Measurements from ENCODE around the gene VPS25.
"Not testable (repeated sequence)": the region's sequence is repeated elsewhere in the genome, so short reads cannot be mapped to it uniquely, and the experiment has no call there.

Gene VPS25

GRCh38 chr17:42773290-42774035 lies at the start of gene VPS25:
TSS of gene VPS25 (plus strand) at chr17:42773449. CDS start at chr17:42773476, 27 bp downstream.
- peak within 1 kb of the TSS; percentile 100 for H3K4me3 Mint-ChIP-seq
- H3K4me1 Mint-ChIP-seq = peaks cover 27% of the 10 kb centered on the region
- H3K36me3 Mint-ChIP-seq = peaks cover 47% of the 10 kb centered on the region
- no peaks in the 10 kb centered on the region for H3K9me3 Mint-ChIP-seq
- DNase-seq (ENCODE audit: low spot score in 2 of 2) = peak; percentile 62 to 86
- peak; percentile 95 for ATAC-seq
- H3K27ac Mint-ChIP-seq = peak within 1 kb of the TSS; percentile 99

- H3K36me3 Mint-ChIP-seq = peaks cover 99% of the 10 kb centered on the region
Measured at GRCh38 chr17:42723636-42724035, 49.6 kb upstream of the VPS25 start.

GRCh38 chr17:42725143-42725542 lies 48.1 kb upstream of the VPS25 start:
- ATAC-seq (no peak), DNase-seq (ENCODE audit: low spot score in 2 of 2) (no peak)
- Mint-ChIP-seq H3K27ac (no peak overlapping the region), H3K4me1 (no peaks in the 10 kb centered on the region), H3K4me3 (no peak overlapping the region), H3K36me3 (peaks cover 100% of the 10 kb centered on the region), H3K9me3 (no peaks in the 10 kb centered on the region)

More at GRCh38 chr17:42723636-42724035, 49.6 kb upstream of the VPS25 start:
- DNase-seq (ENCODE audit: low spot score in 2 of 2) (no peak), ATAC-seq (no peak)
- H3K4me3 Mint-ChIP-seq = no peak overlapping the region
- no peaks in the 10 kb centered on the region for H3K4me1 Mint-ChIP-seq
- no peaks in the 10 kb centered on the region for H3K9me3 Mint-ChIP-seq
- no peak overlapping the region for H3K27ac Mint-ChIP-seq

- H3K27ac Mint-ChIP-seq = no peak overlapping the region
- H3K4me1 Mint-ChIP-seq = peaks cover 8% of the 10 kb centered on the region
- DNase-seq (ENCODE audit: low spot score in 2 of 2) (no peak), ATAC-seq (no peak)
- no peaks in the 10 kb centered on the region for H3K9me3 Mint-ChIP-seq
- H3K36me3 Mint-ChIP-seq = peaks cover 25% of the 10 kb centered on the region
- no peak overlapping the region for H3K4me3 Mint-ChIP-seq
Measured at GRCh38 chr17:42740699-42741098, 32.5 kb upstream of the VPS25 start.

- not testable (repeated sequence) for H3K27ac Mint-ChIP-seq; H3K4me1 Mint-ChIP-seq; ATAC-seq; DNase-seq (ENCODE audit: low spot score in 2 of 2); H3K9me3 Mint-ChIP-seq; H3K4me3 Mint-ChIP-seq
- H3K36me3 Mint-ChIP-seq = peaks cover 18% of the 10 kb centered on the region
Measured at GRCh38 chr17:42742916-42743315, 30.3 kb upstream of the VPS25 start.

GRCh38 chr17:42743595-42744282 lies 29.5 kb upstream of the VPS25 start:
- peaks cover 8% of the 10 kb centered on the region for H3K4me1 Mint-ChIP-seq
- H3K36me3 Mint-ChIP-seq = peaks cover 18% of the 10 kb centered on the region
- peak overlapping the region; percentile 87 for H3K4me3 Mint-ChIP-seq
- H3K27ac Mint-ChIP-seq = peak overlapping the region; percentile 94
- no peak for DNase-seq (ENCODE audit: low spot score in 2 of 2)
- no peaks in the 10 kb centered on the region for H3K9me3 Mint-ChIP-seq
- ATAC-seq = no peak

- H3K36me3 Mint-ChIP-seq = peaks cover 18% of the 10 kb centered on the region
- peak overlapping the region; percentile 87 for H3K4me3 Mint-ChIP-seq
- peaks cover 8% of the 10 kb centered on the region for H3K4me1 Mint-ChIP-seq
- peak overlapping the region; percentile 94 for H3K27ac Mint-ChIP-seq
- no peaks in the 10 kb centered on the region for H3K9me3 Mint-ChIP-seq
- no peak for DNase-seq (ENCODE audit: low spot score in 2 of 2)
- peak; percentile 86 for ATAC-seq
Measured at GRCh38 chr17:42744283-42744805, 28.9 kb upstream of the VPS25 start.

- peak within 1 kb of the TSS; percentile 87 for H3K4me3 Mint-ChIP-seq
- H3K27ac Mint-ChIP-seq = peak within 1 kb of the TSS; percentile 94
- H3K9me3 Mint-ChIP-seq = no peaks in the 10 kb centered on the region
- H3K4me1 Mint-ChIP-seq = peaks cover 8% of the 10 kb centered on the region
- peak; percentile 94 to 96 for DNase-seq (ENCODE audit: low spot score in 2 of 2)
- peak; percentile 95 for ATAC-seq
- H3K36me3 Mint-ChIP-seq = peaks cover 18% of the 10 kb centered on the region
Measured at GRCh38 chr17:42744806-42745617, 28.2 kb upstream of the VPS25 start, which contains the start of gene EZH1. TSS of gene EZH1 (minus strand) at chr17:42745040. CDS start at chr17:42728941, 16,099 bp downstream.

- H3K4me3 Mint-ChIP-seq = no peak overlapping the region
- H3K9me3 Mint-ChIP-seq = no peaks in the 10 kb centered on the region
- peaks cover 8% of the 10 kb centered on the region for H3K4me1 Mint-ChIP-seq
Measured at GRCh38 chr17:42748202-42748907, 24.9 kb upstream of the VPS25 start.

GRCh38 chr17:42748908-42749798 lies 24.1 kb upstream of the VPS25 start:
- Mint-ChIP-seq H3K9me3 (no peaks in the 10 kb centered on the region), H3K27ac (no peak overlapping the region), H3K4me3 (no peak overlapping the region), H3K36me3 (peaks cover 12% of the 10 kb centered on the region), H3K4me1 (peaks cover 2% of the 10 kb centered on the region)
- ATAC-seq (no peak), DNase-seq (ENCODE audit: low spot score in 2 of 2) (no peak)

More at GRCh38 chr17:42748202-42748907, 24.9 kb upstream of the VPS25 start:
- H3K36me3 Mint-ChIP-seq = peaks cover 18% of the 10 kb centered on the region
- no peak overlapping the region for H3K27ac Mint-ChIP-seq
- no peak for ATAC-seq
- no peak for DNase-seq (ENCODE audit: low spot score in 2 of 2)

- DNase-seq (ENCODE audit: low spot score in 2 of 2) = no peak
- Mint-ChIP-seq H3K36me3 (no peaks in the 10 kb centered on the region), H3K4me3 (no peak overlapping the region), H3K9me3 (no peaks in the 10 kb centered on the region), H3K4me1 (no peaks in the 10 kb centered on the region), H3K27ac (no peak overlapping the region)
- ATAC-seq = no peak
Measured at GRCh38 chr17:42750739-42751344, 22.4 kb upstream of the VPS25 start.

GRCh38 chr17:42751628-42752027 lies 21.6 kb upstream of the VPS25 start:
- ATAC-seq (no peak), DNase-seq (ENCODE audit: low spot score in 2 of 2) (no peak)
- no peaks in the 10 kb centered on the region for H3K4me1 Mint-ChIP-seq
- no peak overlapping the region for H3K27ac Mint-ChIP-seq
- H3K9me3 Mint-ChIP-seq = no peaks in the 10 kb centered on the region
- no peak overlapping the region for H3K4me3 Mint-ChIP-seq
- no peaks in the 10 kb centered on the region for H3K36me3 Mint-ChIP-seq

GRCh38 chr17:42754782-42755181 lies 18.5 kb upstream of the VPS25 start:
- peaks cover 5% of the 10 kb centered on the region for H3K4me1 Mint-ChIP-seq
- H3K4me3 Mint-ChIP-seq = no peak overlapping the region
- no peak for ATAC-seq
- no peaks in the 10 kb centered on the region for H3K9me3 Mint-ChIP-seq
- H3K36me3 Mint-ChIP-seq = no peaks in the 10 kb centered on the region
- DNase-seq (ENCODE audit: low spot score in 2 of 2) = no peak
- no peak overlapping the region for H3K27ac Mint-ChIP-seq

Data from stimulated activated effector memory CD8-positive, alpha-beta T cell treated with anti-CD3 and anti-CD28 coated beads, Interleukin-12 subunit alpha, Interleukin-12 subunit beta, amount 100 ng/mL, for 72 hours (primary cell).